ENCODE data around the gene SLC43A2.
A peak's percentile ranks its signal among the peaks of the same experiment; 100 is the strongest.
"Not testable (repeated sequence)": the region's sequence is repeated elsewhere in the genome, so short reads cannot be mapped to it uniquely, and the experiment has no call there.

SLC43A2 gene

GRCh38 chr17:1588821-1589585 lies 39.6 kb downstream of the SLC43A2 start:
- DNase-seq, result no peak

DNA sequence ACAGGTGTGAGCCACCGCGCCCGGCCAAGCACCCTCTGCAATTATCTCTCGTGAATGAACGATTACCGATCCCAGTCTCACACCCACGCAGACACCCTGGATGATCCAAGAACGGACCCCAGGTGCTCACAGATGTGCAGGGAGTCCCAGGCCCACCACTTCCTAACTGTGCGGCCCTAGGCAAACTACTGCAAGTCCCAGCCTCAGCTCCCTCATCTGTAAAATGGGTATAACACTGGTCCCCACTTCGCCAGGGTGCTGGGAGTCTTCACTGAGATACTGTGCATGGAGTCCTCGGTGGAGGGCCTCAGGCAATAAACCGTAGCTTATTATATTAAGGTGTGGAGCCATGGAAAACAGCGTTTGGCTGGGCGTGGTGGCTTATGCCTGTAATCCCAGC lies 44.5 kb downstream of the SLC43A2 start:
- DNase-seq, result no peak

DNA sequence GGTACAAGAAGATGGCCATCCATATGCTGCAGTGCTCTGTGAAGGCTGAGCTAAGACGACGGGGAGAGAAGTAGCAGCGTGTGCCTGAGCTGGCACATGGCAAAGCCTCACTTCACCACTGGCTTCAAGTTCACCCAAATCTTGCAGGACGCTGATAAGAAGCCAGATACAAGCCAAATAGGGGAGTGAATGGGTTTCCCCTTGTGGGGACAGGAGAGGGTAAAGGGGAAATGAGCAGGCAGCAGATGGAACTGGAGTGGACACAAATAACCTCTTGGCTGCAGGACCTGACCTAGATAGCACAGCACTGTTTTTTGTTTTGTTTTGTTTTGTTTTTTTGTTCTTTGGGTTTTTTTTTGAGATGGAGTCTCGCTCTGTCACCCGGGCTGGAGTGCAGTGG lies 45.1 kb downstream of the SLC43A2 start:
- no peak for DNase-seq

DNA sequence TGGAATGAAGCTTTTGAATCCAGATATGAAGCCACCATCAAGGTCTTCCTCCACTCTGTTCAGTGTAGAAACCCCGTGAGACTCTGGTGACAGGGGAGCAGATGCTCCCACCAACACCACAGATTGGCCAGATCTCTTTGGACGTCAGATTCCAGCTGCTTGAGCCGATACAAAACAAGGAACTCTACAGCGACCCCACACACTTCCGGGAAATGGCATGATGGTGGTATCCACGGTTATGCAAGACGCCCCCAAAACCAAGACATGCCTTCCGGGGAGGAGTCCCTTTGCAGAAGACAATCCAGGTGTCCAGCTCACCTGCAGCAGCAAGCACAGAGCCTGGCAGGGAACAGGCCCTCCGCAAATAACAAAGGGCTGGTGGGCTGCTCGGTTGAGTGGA lies 46.3 kb downstream of the SLC43A2 start:
- DNase-seq, result no peak

- DNase-seq, result no peak
These were observed 47.5 kb downstream of the SLC43A2 start for GRCh38 chr17:1580979-1581676.

DNA sequence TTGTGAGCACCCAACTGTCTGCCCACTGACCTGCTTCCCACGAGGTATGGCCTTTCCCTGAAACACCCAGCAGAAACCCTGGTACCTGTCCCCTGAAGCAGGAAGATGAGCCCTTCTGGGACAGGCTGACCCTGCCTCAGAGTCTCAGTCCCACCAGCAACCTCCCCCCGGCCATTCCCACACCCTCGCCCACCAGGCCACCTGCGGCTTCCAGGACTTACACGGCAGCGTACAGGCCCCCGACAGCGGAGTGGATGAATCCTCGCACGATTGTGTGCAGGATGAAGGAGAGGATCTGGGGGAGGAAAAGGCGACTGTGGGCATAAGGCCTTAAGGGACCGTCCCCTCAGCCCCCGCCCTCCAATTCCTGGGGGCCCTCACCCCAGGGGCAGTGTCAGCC lies 50.6 kb downstream of the SLC43A2 start:
- no peak for DNase-seq

GRCh38 chr17:1577583-1578013 lies 51.0 kb downstream of the SLC43A2 start:
- no peak for DNase-seq

- no peak for DNase-seq
These were observed 51.5 kb downstream of the SLC43A2 start for GRCh38 chr17:1577182-1577581.

- no peak for DNase-seq
These were observed 52.1 kb downstream of the SLC43A2 start for GRCh38 chr17:1576500-1576899.

DNA sequence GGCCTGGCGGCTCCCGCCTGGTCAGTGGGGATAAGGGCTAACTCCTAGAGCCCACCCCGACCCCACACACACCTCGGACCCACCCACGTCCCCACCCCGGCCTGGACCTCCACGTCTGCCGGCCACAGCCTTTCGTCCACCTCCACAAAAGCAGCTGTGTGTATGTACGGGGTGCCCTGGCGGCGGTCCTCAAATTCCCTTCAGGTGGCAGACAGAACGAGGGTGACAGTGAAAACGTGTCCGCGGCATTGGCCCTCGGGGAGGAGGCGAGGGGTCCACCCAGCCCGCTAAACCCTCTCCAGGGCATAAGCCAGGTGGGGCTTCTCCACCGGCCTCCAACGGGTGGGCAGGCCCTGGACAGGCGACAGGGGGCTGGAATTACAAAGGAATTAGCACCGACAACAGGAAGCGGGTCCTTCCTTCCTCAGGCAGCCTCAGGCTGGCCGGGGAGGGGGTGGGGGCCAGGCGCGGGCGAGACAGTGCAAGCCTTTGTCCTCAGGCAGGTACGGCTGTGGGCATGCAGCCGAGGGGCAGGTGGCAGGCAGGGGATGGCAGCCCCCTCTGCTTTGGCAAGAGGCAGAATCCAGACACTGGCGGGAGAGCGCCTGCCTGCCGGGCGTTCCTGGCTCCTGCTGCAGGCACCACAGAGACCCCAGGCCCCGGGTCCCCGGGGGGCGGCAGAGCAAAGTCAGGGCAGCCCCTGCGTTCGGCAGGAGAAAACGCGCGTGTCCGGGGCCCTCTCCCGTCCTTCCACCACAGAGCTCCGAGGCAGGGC lies 53.8 kb downstream of the SLC43A2 start:
- DNase-seq, result no peak

- DNase-seq, result peak; percentile 58
These were observed 54.5 kb downstream of the SLC43A2 start for GRCh38 chr17:1573932-1574696.

- DNase-seq, result not testable (repeated sequence)
These were observed 56.0 kb downstream of the SLC43A2 start for GRCh38 chr17:1572646-1573045.

DNA sequence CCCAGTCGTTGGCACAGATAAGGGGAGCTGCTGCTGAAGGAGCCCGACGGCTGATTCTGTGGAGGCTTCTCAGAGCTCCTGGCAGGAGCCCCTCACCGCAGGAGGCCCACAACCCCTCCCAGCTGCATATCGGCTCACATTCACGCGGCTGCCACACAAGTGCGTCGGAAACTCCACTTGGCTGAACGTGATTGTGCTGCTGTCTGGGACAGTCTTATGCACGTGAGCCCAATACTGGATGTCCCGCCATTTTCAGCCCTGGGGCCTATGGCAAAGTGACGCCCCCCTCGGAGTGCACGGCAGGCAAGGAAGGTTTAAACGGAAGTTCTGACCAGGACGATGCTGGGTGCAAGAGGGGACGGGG lies 57.3 kb downstream of the SLC43A2 start:
- DNase-seq, result no peak

GRCh38 chr17:1568950-1569810 lies 59.5 kb downstream of the SLC43A2 start:
- DNase-seq, result no peak

- DNase-seq, result no peak
These were observed 62.0 kb downstream of the SLC43A2 start for GRCh38 chr17:1566505-1567199.

DNA sequence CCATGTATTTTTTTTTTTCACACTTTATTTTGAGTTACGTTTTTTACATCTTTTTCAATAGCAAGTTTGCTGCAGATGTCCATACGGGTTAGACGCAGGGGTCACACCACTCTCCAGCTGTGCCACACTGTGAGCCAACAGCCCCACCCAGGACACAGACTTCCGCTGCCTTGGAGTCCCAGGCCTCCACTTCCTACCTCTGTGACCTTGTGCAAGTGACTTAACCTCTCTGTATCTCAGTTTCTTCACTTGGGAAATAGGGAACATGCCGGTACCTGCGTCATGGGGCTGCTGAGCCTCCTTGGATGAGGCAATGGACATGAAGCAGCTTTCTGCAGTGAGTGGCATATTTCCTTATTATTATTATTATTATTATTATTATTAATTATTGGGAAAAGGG lies 62.8 kb downstream of the SLC43A2 start:
- DNase-seq, result no peak

GRCh38 chr17:1563786-1564613 lies 64.6 kb downstream of the SLC43A2 start:
- DNase-seq, result no peak

- DNase-seq, result not testable (repeated sequence)
These were observed 65.2 kb downstream of the SLC43A2 start for GRCh38 chr17:1563471-1563785.

- DNase-seq, result no peak
These were observed 66.4 kb downstream of the SLC43A2 start for GRCh38 chr17:1562176-1562643.

DNA sequence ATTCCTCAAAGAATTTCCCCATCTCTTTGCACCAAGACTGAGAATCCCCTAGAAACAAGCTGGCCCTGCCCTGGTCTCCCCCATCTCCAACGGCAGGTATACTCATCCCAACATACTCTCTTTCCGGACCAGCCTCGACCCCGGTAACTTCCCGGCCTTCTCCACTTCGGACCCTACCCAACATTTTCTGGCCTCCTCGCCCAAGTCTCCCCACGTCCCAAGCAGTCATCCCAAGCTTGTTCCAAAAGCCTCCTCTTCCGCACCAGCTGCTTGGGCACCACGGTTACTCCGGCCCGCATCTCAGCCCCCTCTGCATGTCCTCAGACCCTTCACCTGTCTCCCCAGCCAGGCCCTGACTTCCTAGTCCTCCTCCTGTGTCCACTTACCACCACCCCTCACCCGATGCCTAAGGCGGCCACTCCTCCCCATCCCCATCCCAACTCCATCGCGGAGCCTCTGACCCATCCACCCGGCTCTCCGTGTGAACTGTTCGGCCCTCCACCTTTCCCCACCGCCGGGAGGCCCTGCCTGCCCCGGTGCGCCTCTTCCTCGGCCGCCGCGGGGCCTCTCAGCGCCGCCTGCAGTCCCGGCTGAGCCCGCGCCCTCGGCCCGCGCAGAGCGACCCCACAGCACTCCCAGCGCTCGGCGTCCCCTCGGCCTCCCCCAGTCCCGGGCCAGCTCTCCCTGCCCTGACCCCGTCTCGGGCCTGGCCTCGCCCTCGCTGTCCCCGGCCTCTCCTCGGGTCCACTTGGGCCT lies 67.0 kb downstream of the SLC43A2 start:
- DNase-seq, result peak; percentile 61

All from activated T-cell treated with anti-CD3 and anti-CD28 coated beads, Interleukin-2, amount 50 U/mL, for 1 hour (primary cell).